ENCODE measurements around the gene MAU2. TPM values are rescaled to one million over a fixed set of nuclear protein-coding genes. Genes with fewer than 3 reads are reported as not detected.

Gene MAU2
- total and polyA plus RNA-seq, 10 of the 15 experiments (the other 5 are each of a cell fraction or from before 2014, with no cell fraction given) = 1.8 to 47.2 (median 22.1) TPM

GRCh38 chr19:19404879-19405860 lies 84.5 kb downstream of the MAU2 start, which contains the start of gene GATAD2A (continued):
- TF ChIP-seq BCL3 (IDR thresholded peaks at IDR 0.05; ENCODE audit: borderline replicate concordance, insufficient read depth, low read depth, low read length, poor library complexity, severe bottlenecking) (peak; percentile 39), IKZF1 (conservative IDR thresholded peaks at IDR 0.05) (peak; percentile 71), ZBTB4 (CRISPR knock-in tag; IDR thresholded peaks at IDR 0.05) (no peak), ZNF687 (IDR thresholded peaks at IDR 0.05) (peak; percentile 97), GATAD2B (conservative IDR thresholded peaks at IDR 0.05; ENCODE audit: low read depth) (peak; percentile 99), ZSCAN29 (IDR thresholded peaks at IDR 0.05) (no peak), CHD2 (IDR thresholded peaks at IDR 0.05; ENCODE audit: borderline replicate concordance, low read depth, low read length) (peak; percentile 58; the same call in 1 of the 2 replicates), SP1 (IDR thresholded peaks at IDR 0.05; ENCODE audit: low read depth, low read length) (peak; percentile 88), EGR1 (IDR thresholded peaks at IDR 0.05; ENCODE audit: borderline replicate concordance in 1 of 2, low read depth in 2 of 2, low read length in 2 of 2) (peak in 1 of 2 experiments; percentile 79; a peak in 2 of 3 replicates), HDAC2 (IDR thresholded peaks at IDR 0.05) (no peak), E2F4 (IDR thresholded peaks at IDR 0.05; ENCODE audit: low read depth, low read length) (peak; percentile 41; the same call in 1 of the 2 replicates), MTA2 (IDR thresholded peaks at IDR 0.05; ENCODE audit: low read depth) (peak; percentile 33; the same call in 1 of the 2 replicates), CBX5 (IDR thresholded peaks at IDR 0.05; ENCODE audit: low read depth) (0 out of 2 replicates have a peak, but pooled peaks have one; percentile 47)
- TF ChIP-seq, protein P1, sequence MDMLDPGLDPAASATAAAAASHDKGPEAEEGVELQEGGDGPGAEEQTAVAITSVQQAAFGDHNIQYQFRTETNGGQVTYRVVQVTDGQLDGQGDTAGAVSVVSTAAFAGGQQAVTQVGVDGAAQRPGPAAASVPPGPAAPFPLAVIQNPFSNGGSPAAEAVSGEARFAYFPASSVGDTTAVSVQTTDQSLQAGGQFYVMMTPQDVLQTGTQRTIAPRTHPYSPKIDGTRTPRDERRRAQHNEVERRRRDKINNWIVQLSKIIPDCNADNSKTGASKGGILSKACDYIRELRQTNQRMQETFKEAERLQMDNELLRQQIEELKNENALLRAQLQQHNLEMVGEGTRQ (IDR thresholded peaks at IDR 0.05; ENCODE audit: borderline replicate concordance, low read depth, low read length) = no peak
- TF ChIP-seq, protein P2, sequence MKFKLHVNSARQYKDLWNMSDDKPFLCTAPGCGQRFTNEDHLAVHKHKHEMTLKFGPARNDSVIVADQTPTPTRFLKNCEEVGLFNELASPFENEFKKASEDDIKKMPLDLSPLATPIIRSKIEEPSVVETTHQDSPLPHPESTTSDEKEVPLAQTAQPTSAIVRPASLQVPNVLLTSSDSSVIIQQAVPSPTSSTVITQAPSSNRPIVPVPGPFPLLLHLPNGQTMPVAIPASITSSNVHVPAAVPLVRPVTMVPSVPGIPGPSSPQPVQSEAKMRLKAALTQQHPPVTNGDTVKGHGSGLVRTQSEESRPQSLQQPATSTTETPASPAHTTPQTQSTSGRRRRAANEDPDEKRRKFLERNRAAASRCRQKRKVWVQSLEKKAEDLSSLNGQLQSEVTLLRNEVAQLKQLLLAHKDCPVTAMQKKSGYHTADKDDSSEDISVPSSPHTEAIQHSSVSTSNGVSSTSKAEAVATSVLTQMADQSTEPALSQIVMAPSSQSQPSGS (IDR thresholded peaks at IDR 0.05; ENCODE audit: low read length) = no peak
